K562 (cell line): ENCODE results near the gene CRABP1. TPM values are rescaled to one million over a fixed set of nuclear protein-coding genes. Genes with fewer than 3 reads are reported as not detected.

Experiments
- CBFB ChIP-seq: sonication (generic); formaldehyde crosslinking; IDR thresholded peaks from 2 replicates; pipeline ENCODE4 v1.4.0; 2020; ENCODE audit warnings: mild to moderate bottlenecking, missing genetic modification reagents
- CSDE1 ChIP-seq, 2 experiments: fragments of 450-650 bp; IDR thresholded peaks; 2 replicates each; pipeline ENCODE4 v1.6.1; 2016; ENCODE audit warnings: mild to moderate bottlenecking in 1 of 2
- DDX20 ChIP-seq: fragments of 450-650 bp; IDR thresholded peaks from 2 replicates; pipeline ENCODE4 v1.6.1; 2016; ENCODE audit warnings: missing genetic modification characterization, low read depth, mild to moderate bottlenecking, missing compliant biosample characterization, moderate library complexity
- ETV5 ChIP-seq: sonication (generic); formaldehyde crosslinking; IDR thresholded peaks from 2 replicates; pipeline ENCODE4 v1.4.0; 2020; ENCODE audit warnings: low read depth, mild to moderate bottlenecking, missing genetic modification reagents
- IRF2 ChIP-seq: sonication (generic); formaldehyde crosslinking; IDR thresholded peaks from 2 replicates; pipeline ENCODE4 v1.8.1; 2022; ENCODE audit warnings: mild to moderate bottlenecking, missing genetic modification reagents
- JUND ChIP-seq, 2 experiments: IDR thresholded peaks; 2 replicates in 1 of 2; 3 replicates in 1 of 2; pipeline ENCODE4 v1.6.1; 2011; ENCODE audit warnings: borderline replicate concordance in 2 of 2, low read depth in 2 of 2, low read length in 2 of 2, improper control_type of control experiment in 1 of 2, missing biosample characterization in 1 of 2, missing genetic modification characterization in 1 of 2, missing genetic modification reagents in 1 of 2
- KLF10 ChIP-seq: fragments of 250-450 bp; sonication (Bioruptor Pico); IDR thresholded peaks from 2 replicates; pipeline ENCODE4 v1.6.1; 2021; ENCODE audit warnings: matching md5 sums
- MXI1 ChIP-seq: IDR thresholded peaks from 2 replicates; pipeline ENCODE4 v1.6.1; 2011; ENCODE audit warnings: low read depth, mild to moderate bottlenecking, improper control_type of control experiment, low read length
- SIN3A ChIP-seq, 2 experiments: fragments of 150-350 bp in 1 of 2; IDR thresholded peaks; 2 replicates each; pipeline ENCODE4 v1.6.1; 2011 to 2016; ENCODE audit warnings: borderline replicate concordance in 2 of 2, low read depth in 2 of 2, low read length in 2 of 2, mild to moderate bottlenecking in 2 of 2, moderate library complexity in 2 of 2; ENCODE audit not compliant: control insufficient read depth in 1 of 2
- SMAD1 ChIP-seq: fragments of 150-350 bp; IDR thresholded peaks from 2 replicates; pipeline ENCODE4 v1.6.1; 2014; ENCODE audit warnings: low read length, low read depth; ENCODE audit not compliant: partially characterized antibody
- ZKSCAN1 ChIP-seq: fragments of 150-350 bp; IDR thresholded peaks from 2 replicates; pipeline ENCODE4 v1.6.1; 2016; ENCODE audit warnings: low read depth, low read length
- ZKSCAN3 ChIP-seq: fragments of 250-450 bp; sonication (Bioruptor Pico); IDR thresholded peaks from 2 replicates; pipeline ENCODE4 v1.4.0; 2020
- ZNF134 ChIP-seq: fragments of 250-450 bp; sonication (Bioruptor Pico); conservative IDR thresholded peaks from 2 replicates; pipeline ENCODE4 v1.4.0; 2020
- ZNF780A ChIP-seq: fragments of 250-450 bp; sonication (Bioruptor Pico); IDR thresholded peaks from 2 replicates; pipeline ENCODE4 v1.5.0; 2021; ENCODE audit warnings: mild to moderate bottlenecking
- polyA plus RNA-seq, 8 experiments: library from polyadenylated mRNA; depleted of rRNA in 4 of 8; stranded (reverse) in 5 of 8; unstranded in 3 of 8; fragments of >200 nt; fragmentation: Nextera tagmentation in 2 of 8; fragmentation: Illumina TruSeq in 1 of 8; extraction: Ambion mirVana in 2 of 8; extraction: Trizol in 1 of 8; gene quantifications; 2 replicates each; pipeline versions ENCODE4 v1.2.1 to v1.2.3, GENCODE V29; 2011 to 2014; ENCODE audit warnings: inconsistent platforms in 1 of 8, missing spikeins in 1 of 8
- total RNA-seq, 7 experiments: library from RNA; depleted of rRNA in 6 of 7; stranded (reverse); fragments of >200 nt in 6 of 7; fragmentation: Illumina TruSeq in 2 of 7; extraction: Trizol in 2 of 7; gene quantifications; 2 replicates each; pipeline versions ENCODE4 v1.2.1 to v1.2.3, GENCODE V29; 2011 to 2021; ENCODE audit warnings: low replicate concordance in 1 of 7
- TF ChIP-seq, protein P1 (sequence below), 2 experiments: fragments of 250-450 bp in 1 of 2; fragments of 450-650 bp in 1 of 2; sonication (Bioruptor Pico) in 1 of 2; IDR thresholded peaks; 2 replicates each; pipeline versions ENCODE4 v1.6.1 to v1.8.0; 2016 to 2021; ENCODE audit warnings: mild to moderate bottlenecking in 2 of 2, moderate library complexity in 2 of 2, missing compliant biosample characterization in 1 of 2, missing genetic modification characterization in 1 of 2
- TF ChIP-seq, protein P2 (sequence below): sonication (generic); formaldehyde crosslinking; IDR thresholded peaks from 2 replicates; pipeline ENCODE4 v1.8.0; 2022; ENCODE audit warnings: mild to moderate bottlenecking, missing genetic modification reagents
- TF ChIP-seq, protein P3 (sequence below): sonication (generic); formaldehyde crosslinking; IDR thresholded peaks from 2 replicates; pipeline ENCODE4 v1.8.1; 2023; ENCODE audit warnings: mild to moderate bottlenecking, missing genetic modification reagents
- TF ChIP-seq, protein P4 (sequence below): fragments of 250-450 bp; sonication (Bioruptor Pico); IDR thresholded peaks from 2 replicates; pipeline ENCODE4 v1.5.0; 2020; ENCODE audit warnings: mild to moderate bottlenecking
- TF ChIP-seq, protein P5 (sequence below), 2 experiments: IDR thresholded peaks in 1 of 2; conservative IDR thresholded peaks in 1 of 2; 2 replicates each; pipeline ENCODE4 v1.6.1; 2016; ENCODE audit warnings: low read depth in 2 of 2, mild to moderate bottlenecking in 1 of 2, missing compliant biosample characterization in 1 of 2, missing genetic modification characterization in 1 of 2, moderate library complexity in 1 of 2

The CRABP1 gene
- total and polyA plus RNA-seq, 9 of the 15 experiments (the other 6 are each of a cell fraction or from before 2014, with no cell fraction given): 0.60 TPM; not detected in 8

DNA sequence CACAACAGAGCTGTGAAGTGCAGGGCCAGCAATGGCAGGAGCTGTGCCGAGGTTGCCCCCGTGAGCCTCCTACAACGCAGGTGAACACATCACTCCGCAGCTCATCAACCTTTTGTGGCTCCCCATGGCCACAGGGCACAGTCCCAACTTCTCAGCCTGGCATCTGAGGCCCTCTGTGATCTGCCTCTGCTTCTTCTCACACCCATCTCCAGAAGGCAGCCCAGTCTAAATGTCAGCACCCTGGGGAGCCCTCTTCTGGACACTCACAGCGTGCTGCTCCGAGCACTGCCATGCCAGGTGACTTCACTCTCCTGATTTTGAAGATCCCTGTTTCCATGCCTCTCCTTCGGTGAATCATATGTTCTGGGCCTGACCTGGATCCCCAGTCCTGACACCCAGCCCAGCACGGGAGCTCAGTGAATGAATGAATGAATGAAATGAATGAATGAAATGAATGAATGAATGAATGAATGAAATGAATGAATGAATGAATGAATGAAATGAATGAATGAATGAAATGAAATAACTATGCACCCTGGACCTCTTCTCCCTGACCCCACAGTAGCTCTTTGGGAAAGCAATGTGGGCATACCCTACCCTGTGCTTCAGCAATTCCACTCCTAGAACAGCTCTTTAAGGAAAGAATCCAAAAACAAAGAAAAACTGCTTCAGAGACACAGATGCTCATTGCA, 22.9 kb upstream of the CRABP1 start (continued):
- TF ChIP-seq SIN3A (IDR thresholded peaks at IDR 0.05; ENCODE audit: borderline replicate concordance in 2 of 2, control insufficient read depth in 1 of 2, low read depth in 2 of 2, low read length in 2 of 2) (no peak), ZNF134 (CRISPR knock-in tag) (no peak), ETV5 (CRISPR knock-in tag) (no peak), SMAD1 (no peak), MXI1 (no peak), JUND (IDR thresholded peaks at IDR 0.05; ENCODE audit: borderline replicate concordance, low read depth, low read length) (no peak), JUND (tag; IDR thresholded peaks at IDR 0.05; ENCODE audit: borderline replicate concordance, low read depth, low read length) (peak; percentile 32; the same call in 1 of the 3 replicates), IRF2 (no peak), DDX20 (tag) (no peak), ZNF780A (CRISPR knock-in tag) (no peak), ZKSCAN3 (CRISPR knock-in tag) (no peak), ZKSCAN1 (no peak), KLF10 (CRISPR knock-in tag) (no peak), CSDE1 (IDR thresholded peaks at IDR 0.05) (no peak), CBFB (CRISPR knock-in tag) (no peak)
- TF ChIP-seq, protein P1, sequence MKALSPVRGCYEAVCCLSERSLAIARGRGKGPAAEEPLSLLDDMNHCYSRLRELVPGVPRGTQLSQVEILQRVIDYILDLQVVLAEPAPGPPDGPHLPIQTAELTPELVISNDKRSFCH (CRISPR knock-in tag; IDR thresholded peaks at IDR 0.05): no peak
- TF ChIP-seq, protein P1 (tag; IDR thresholded peaks at IDR 0.05): 0 out of 2 replicates have a peak, but pooled peaks have one; percentile 51
- TF ChIP-seq, protein P2, sequence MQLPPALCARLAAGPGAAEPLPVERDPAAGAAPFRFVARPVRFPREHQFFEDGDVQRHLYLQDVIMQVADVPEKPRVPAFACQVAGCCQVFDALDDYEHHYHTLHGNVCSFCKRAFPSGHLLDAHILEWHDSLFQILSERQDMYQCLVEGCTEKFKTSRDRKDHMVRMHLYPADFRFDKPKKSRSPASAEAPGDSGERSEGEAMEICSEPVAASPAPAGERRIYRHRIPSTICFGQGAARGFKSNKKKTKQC (CRISPR knock-in tag): no peak
- TF ChIP-seq, protein P3, sequence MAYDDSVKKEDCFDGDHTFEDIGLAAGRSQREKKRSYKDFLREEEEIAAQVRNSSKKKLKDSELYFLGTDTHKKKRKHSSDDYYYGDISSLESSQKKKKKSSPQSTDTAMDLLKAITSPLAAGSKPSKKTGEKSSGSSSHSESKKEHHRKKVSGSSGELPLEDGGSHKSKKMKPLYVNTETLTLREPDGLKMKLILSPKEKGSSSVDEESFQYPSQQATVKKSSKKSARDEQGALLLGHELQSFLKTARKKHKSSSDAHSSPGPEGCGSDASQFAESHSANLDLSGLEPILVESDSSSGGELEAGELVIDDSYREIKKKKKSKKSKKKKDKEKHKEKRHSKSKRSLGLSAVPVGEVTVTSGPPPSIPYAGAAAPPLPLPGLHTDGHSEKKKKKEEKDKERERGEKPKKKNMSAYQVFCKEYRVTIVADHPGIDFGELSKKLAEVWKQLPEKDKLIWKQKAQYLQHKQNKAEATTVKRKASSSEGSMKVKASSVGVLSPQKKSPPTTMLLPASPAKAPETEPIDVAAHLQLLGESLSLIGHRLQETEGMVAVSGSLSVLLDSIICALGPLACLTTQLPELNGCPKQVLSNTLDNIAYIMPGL (CRISPR knock-in tag): no peak
- TF ChIP-seq, protein P4, sequence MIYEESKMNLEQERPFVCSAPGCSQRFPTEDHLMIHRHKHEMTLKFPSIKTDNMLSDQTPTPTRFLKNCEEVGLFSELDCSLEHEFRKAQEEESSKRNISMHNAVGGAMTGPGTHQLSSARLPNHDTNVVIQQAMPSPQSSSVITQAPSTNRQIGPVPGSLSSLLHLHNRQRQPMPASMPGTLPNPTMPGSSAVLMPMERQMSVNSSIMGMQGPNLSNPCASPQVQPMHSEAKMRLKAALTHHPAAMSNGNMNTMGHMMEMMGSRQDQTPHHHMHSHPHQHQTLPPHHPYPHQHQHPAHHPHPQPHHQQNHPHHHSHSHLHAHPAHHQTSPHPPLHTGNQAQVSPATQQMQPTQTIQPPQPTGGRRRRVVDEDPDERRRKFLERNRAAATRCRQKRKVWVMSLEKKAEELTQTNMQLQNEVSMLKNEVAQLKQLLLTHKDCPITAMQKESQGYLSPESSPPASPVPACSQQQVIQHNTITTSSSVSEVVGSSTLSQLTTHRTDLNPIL: no peak
- TF ChIP-seq, protein P5, sequence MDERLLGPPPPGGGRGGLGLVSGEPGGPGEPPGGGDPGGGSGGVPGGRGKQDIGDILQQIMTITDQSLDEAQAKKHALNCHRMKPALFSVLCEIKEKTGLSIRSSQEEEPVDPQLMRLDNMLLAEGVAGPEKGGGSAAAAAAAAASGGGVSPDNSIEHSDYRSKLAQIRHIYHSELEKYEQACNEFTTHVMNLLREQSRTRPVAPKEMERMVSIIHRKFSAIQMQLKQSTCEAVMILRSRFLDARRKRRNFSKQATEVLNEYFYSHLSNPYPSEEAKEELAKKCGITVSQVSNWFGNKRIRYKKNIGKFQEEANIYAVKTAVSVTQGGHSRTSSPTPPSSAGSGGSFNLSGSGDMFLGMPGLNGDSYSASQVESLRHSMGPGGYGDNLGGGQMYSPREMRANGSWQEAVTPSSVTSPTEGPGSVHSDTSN (CRISPR knock-in tag; IDR thresholded peaks at IDR 0.05; ENCODE audit: low read depth): no peak
- TF ChIP-seq, protein P5 (tag; conservative IDR thresholded peaks at IDR 0.05; ENCODE audit: low read depth): no peak
